ENCODE results near the gene GALNT16.
A peak's percentile ranks its signal among the peaks of the same experiment; 100 is the strongest.
"Not testable (repeated sequence)": the region's sequence is repeated elsewhere in the genome, so short reads cannot be mapped to it uniquely, and the experiment has no call there.

The GALNT16 gene

DNA sequence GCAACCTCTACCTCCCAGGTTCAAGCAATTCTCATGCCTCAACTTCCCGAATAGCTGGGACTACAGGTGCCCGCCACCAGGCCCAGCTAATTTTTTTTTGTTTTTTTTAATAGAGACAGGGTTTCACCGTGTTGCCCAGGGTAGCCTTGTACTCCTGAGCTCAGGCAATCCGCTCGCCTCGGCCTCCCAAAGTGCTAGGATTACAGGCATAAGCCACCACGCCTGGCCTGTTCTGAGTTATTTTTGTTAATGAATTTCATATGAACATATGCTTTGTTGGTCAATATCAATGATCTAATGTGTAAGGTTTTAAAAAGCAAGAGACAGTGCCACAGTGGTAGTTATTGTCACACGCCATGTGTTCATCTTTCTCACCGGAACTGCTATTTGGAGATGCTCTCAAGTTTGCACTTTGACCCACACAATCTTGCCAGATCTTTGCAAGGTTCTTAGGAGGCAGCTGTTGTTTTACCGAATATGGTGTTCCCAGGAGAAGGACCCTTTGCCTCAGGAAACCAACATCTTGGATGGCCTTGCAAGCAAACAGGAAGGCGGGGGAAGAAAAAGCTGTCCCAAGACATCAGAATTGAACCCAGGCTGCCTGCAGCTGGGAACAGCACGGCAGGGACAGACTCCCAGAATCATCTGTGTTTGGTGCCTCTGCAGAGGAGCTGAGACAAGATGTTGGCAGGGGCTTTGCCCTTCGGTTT is 30.0 kb downstream of the GALNT16 start:
- no peaks in the 10 kb centered on the region for H3K9me3 ChIP-seq (ENCODE audit: control insufficient read depth in 5 of 5, low read length in 5 of 5)
- no peak overlapping the region for H3K9ac ChIP-seq (ENCODE audit: low read length in 5 of 5)
- H3K27me3 ChIP-seq (ENCODE audit: control insufficient read depth in 5 of 5, insufficient read depth in 4 of 5, low read length in 5 of 5), result peaks cover 0 to 5% (median 2%) of the 10 kb centered on the region in 5 donors
- peaks cover 4 to 44% (median 33%) of the 10 kb centered on the region in 5 donors for H3K4me1 ChIP-seq (ENCODE audit: control insufficient read depth in 5 of 5, insufficient read depth in 5 of 5, low read length in 5 of 5)
- H3K36me3 ChIP-seq (ENCODE audit: control insufficient read depth in 5 of 5, insufficient read depth in 5 of 5, low read length in 5 of 5), result no peaks in the 10 kb centered on the region
- no peak overlapping the region for H3K4me3 ChIP-seq (ENCODE audit: low read depth in 1 of 5, low read length in 5 of 5)
- H3K27ac ChIP-seq (ENCODE audit: low read depth, low read length), result peak overlapping the region; percentile 23

DNA sequence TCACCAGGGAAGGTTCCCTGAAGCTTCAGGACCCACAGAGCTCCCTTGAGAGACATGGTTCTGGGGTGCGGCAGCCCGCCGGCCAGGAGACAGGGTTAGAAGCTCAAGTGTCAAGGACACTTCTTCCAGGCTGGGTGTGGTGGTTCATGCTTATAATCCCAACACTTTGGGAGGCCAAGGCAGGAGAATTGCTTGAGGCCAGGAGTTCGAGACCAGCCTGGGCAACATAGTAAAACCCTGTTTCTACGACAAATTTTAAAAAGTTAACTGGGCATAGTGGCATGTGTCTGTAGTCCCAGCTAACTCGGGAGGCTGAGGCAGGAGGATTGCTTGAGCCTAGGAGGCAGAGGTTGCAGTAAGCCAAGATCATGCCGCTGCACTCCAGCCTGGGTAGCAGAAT is 30.9 kb downstream of the GALNT16 start:
- H3K27me3 ChIP-seq (ENCODE audit: control insufficient read depth in 5 of 5, insufficient read depth in 4 of 5, low read length in 5 of 5); H3K9ac ChIP-seq (ENCODE audit: low read length in 5 of 5); H3K4me3 ChIP-seq (ENCODE audit: low read depth in 1 of 5, low read length in 5 of 5); H3K9me3 ChIP-seq (ENCODE audit: control insufficient read depth in 5 of 5, low read length in 5 of 5); H3K27ac ChIP-seq (ENCODE audit: low read depth, low read length); H3K36me3 ChIP-seq (ENCODE audit: control insufficient read depth in 5 of 5, insufficient read depth in 5 of 5, low read length in 5 of 5): not testable (repeated sequence)
- H3K4me1 ChIP-seq (ENCODE audit: control insufficient read depth in 5 of 5, insufficient read depth in 5 of 5, low read length in 5 of 5), result peaks cover 4 to 44% (median 33%) of the 10 kb centered on the region in 5 donors

DNA sequence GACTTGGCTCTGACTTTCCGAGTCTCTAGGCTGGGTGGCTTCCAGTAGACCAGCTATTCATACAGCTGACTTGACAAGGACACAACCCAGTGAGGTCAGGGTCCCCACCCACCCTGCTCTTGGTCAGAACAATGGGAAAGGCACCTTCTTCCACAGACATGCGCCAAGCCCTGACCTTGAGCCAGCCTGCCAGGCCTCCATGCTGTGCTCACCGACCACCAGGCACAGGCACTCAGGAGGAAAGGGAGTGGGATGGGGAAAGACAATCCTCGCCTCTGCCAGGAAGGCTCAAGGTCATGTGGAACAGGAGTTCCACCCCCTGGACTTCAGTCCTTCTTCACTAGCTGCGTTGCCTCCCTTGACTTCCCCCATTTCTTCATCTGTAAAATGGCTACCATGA is 31.4 kb downstream of the GALNT16 start:
- peaks cover 4 to 44% (median 33%) of the 10 kb centered on the region in 5 donors for H3K4me1 ChIP-seq (ENCODE audit: control insufficient read depth in 5 of 5, insufficient read depth in 5 of 5, low read length in 5 of 5)
- H3K9me3 ChIP-seq (ENCODE audit: control insufficient read depth in 5 of 5, low read length in 5 of 5), result no peaks in the 10 kb centered on the region
- no peak overlapping the region for H3K4me3 ChIP-seq (ENCODE audit: low read depth in 1 of 5, low read length in 5 of 5)
- H3K27me3 ChIP-seq (ENCODE audit: control insufficient read depth in 5 of 5, insufficient read depth in 4 of 5, low read length in 5 of 5), result peaks cover 0 to 5% (median 2%) of the 10 kb centered on the region in 5 donors
- no peaks in the 10 kb centered on the region for H3K36me3 ChIP-seq (ENCODE audit: control insufficient read depth in 5 of 5, insufficient read depth in 5 of 5, low read length in 5 of 5)
- no peak overlapping the region for H3K27ac ChIP-seq (ENCODE audit: low read depth, low read length)
- H3K9ac ChIP-seq (ENCODE audit: low read length in 5 of 5), result no peak overlapping the region

DNA sequence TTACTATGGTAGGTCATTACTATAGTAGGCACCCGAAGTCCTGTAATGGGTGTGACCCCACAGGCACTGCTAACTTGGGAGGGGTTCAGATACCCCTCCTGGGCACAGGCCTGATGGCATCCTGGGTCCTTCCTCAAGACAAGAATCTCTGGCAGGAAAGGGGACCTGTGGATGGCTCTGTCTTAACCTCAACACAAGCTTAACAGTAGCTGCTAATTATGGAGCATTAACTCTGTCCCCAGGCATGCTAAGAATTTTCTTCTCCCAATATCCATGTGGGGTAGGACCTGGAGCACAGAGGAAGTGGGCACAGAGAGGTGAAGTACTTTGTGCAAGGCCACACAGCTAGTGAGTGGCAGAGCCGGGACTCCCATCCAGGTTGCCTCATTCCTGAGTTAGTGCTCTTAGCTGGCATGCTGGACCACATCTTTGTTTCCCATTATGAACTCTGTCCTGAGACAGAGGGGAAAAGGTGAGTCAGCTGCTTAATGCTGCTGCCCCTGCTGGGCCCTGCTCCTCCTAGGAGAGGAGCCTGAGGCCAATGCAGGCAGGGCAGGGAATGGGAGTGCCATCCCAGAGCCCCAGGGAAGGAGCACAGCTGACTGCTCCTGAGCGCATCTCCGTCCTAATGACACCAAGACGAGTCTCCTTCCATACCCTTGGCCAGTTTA is 32.1 kb downstream of the GALNT16 start:
- Histone ChIP-seq H3K9ac (ENCODE audit: low read length in 5 of 5) (no peak overlapping the region), H3K27ac (ENCODE audit: low read depth, low read length) (no peak overlapping the region), H3K9me3 (ENCODE audit: control insufficient read depth in 5 of 5, low read length in 5 of 5) (no peaks in the 10 kb centered on the region), H3K4me1 (ENCODE audit: control insufficient read depth in 5 of 5, insufficient read depth in 5 of 5, low read length in 5 of 5) (peaks cover 4 to 44% (median 31%) of the 10 kb centered on the region in 5 donors), H3K4me3 (ENCODE audit: low read depth in 1 of 5, low read length in 5 of 5) (no peak overlapping the region), H3K36me3 (ENCODE audit: control insufficient read depth in 5 of 5, insufficient read depth in 5 of 5, low read length in 5 of 5) (no peaks in the 10 kb centered on the region), H3K27me3 (ENCODE audit: control insufficient read depth in 5 of 5, insufficient read depth in 4 of 5, low read length in 5 of 5) (peaks cover 0 to 5% (median 2%) of the 10 kb centered on the region in 5 donors)

DNA sequence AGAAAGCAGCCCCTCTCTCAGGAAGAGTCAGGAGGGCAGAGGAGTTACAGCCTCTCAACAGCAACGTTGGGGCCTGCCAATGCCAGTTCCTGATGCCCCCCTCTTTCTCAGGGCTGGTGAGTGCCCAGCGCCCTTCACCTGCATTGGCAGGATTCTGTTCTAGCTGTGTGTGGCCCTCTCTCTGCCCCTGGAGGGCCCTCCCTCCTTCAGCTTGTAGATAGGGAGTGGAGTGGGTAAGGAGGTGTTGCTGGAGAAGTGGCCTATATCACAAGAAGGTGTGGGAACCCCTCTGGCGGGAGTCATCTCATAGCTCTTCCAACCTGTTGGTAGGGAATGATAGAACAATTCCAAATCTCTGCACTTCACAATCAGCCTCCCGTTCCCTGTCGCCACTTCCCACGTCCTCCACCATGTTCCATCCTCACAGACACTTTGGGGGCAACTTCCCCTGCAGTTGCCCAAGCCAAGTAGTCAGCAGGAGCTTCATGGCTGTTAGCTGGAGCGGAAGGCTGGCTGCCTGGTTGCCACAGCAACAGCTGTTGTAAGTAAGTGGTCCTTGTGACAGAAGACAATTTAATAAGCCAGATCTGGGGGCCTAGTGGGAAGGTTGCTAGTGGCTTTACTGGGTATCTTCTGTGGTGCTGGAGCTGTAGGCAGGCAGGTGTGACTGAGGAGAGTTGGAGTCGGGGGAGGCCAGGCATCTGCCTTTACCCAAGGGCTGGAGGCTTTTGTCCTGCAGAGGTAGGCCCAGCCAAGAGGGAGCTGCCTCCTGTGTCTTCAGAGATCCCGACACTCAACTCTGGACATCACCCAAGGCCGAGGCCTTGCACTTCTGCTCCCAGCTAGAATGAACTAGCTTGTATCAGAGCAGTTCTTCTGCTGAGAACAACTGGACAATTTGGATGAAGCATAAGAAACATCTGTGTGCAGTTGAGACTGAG is 38.4 kb downstream of the GALNT16 start:
- Histone ChIP-seq H3K27me3 (ENCODE audit: control insufficient read depth in 5 of 5, insufficient read depth in 4 of 5, low read length in 5 of 5) (peaks cover 0 to 3% (median 0%) of the 10 kb centered on the region in 5 donors), H3K9ac (ENCODE audit: low read length in 5 of 5) (no peak overlapping the region), H3K4me1 (ENCODE audit: control insufficient read depth in 5 of 5, insufficient read depth in 5 of 5, low read length in 5 of 5) (peaks cover 3 to 11% (median 7%) of the 10 kb centered on the region in 5 donors), H3K9me3 (ENCODE audit: control insufficient read depth in 5 of 5, low read length in 5 of 5) (no peaks in the 10 kb centered on the region), H3K27ac (ENCODE audit: low read depth, low read length) (no peak overlapping the region), H3K4me3 (ENCODE audit: low read depth in 1 of 5, low read length in 5 of 5) (no peak overlapping the region), H3K36me3 (ENCODE audit: control insufficient read depth in 5 of 5, insufficient read depth in 5 of 5, low read length in 5 of 5) (no peaks in the 10 kb centered on the region)

DNA sequence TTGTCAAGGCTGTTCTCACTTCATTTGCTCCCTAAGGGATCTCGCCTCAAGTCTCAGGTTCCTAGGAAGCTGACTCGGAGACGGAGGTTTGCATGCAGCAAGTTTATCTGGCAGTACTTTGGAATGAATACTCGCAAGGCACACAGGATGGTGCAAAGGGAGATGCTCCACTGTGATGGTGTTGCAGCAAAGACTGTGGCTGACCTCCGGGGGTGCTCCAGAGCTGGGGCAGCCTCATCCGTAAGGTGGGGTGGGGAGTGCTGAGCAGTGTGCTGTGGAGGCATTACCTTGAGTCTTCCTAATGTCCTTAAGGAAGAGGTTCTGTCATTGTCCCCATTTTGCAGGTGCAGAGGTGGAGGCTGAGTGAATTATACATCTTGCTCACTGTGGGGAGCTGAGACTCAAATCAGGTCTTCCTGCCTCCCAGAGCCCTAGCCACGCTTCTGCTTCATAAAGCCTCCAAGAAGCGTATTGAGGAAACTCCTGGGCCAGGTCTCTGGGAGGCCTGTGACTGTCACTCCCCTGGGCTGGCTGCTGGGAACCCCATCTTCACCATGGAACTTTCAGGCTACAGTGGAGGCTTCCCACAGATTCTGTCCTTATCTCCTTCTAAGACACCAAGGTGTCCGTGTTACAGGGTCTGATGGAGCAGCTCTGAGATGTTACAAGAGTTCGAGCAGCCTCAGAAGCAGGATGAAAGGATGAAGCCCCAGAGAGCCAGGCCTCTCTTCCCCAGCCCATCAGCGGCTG is 39.5 kb downstream of the GALNT16 start:
- Histone ChIP-seq H3K36me3 (ENCODE audit: control insufficient read depth in 5 of 5, insufficient read depth in 5 of 5, low read length in 5 of 5) (no peaks in the 10 kb centered on the region), H3K27me3 (ENCODE audit: control insufficient read depth in 5 of 5, insufficient read depth in 4 of 5, low read length in 5 of 5) (peaks cover 0 to 3% (median 0%) of the 10 kb centered on the region in 5 donors), H3K27ac (ENCODE audit: low read depth, low read length) (no peak overlapping the region), H3K9ac (ENCODE audit: low read length in 5 of 5) (no peak overlapping the region), H3K4me1 (ENCODE audit: control insufficient read depth in 5 of 5, insufficient read depth in 5 of 5, low read length in 5 of 5) (peaks cover 3 to 13% (median 7%) of the 10 kb centered on the region in 5 donors), H3K4me3 (ENCODE audit: low read depth in 1 of 5, low read length in 5 of 5) (no peak overlapping the region), H3K9me3 (ENCODE audit: control insufficient read depth in 5 of 5, low read length in 5 of 5) (no peaks in the 10 kb centered on the region)

DNA sequence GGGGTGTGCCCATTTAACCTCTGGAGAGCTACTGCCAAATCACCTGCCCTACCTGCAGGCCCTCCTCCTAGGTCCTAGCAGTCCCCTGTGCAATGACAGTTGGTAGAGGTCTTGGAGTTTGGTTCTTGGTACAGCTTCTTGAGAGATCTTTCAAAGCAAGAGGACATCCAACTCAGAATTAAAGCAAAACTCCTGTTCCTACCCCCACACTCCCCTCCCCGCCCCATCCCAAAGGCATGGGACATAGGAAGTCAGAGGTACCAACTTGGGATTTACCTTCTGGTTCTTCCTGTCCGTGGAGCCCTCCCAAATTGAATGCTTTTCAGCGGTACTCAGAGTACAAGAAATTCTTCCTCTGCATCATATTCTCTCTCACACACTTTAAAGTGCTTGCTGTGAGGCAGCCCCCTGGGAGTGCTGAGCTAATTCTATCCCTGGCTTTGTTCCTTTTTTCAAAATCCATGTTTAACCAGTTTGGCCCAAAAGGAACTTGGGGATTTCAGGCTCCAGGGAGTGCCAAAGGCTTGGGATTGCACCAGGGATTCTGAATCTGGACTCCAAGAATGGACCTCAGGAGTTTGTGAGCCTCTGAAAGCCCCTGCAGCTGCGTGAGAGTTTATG is 40.8 kb downstream of the GALNT16 start:
- Histone ChIP-seq H3K4me1 (ENCODE audit: control insufficient read depth in 5 of 5, insufficient read depth in 5 of 5, low read length in 5 of 5) (peaks cover 3 to 13% (median 7%) of the 10 kb centered on the region in 5 donors), H3K4me3 (ENCODE audit: low read depth in 1 of 5, low read length in 5 of 5) (no peak overlapping the region), H3K9ac (ENCODE audit: low read length in 5 of 5) (no peak overlapping the region), H3K36me3 (ENCODE audit: control insufficient read depth in 5 of 5, insufficient read depth in 5 of 5, low read length in 5 of 5) (no peaks in the 10 kb centered on the region), H3K9me3 (ENCODE audit: control insufficient read depth in 5 of 5, low read length in 5 of 5) (no peaks in the 10 kb centered on the region), H3K27ac (ENCODE audit: low read depth, low read length) (no peak overlapping the region), H3K27me3 (ENCODE audit: control insufficient read depth in 5 of 5, insufficient read depth in 4 of 5, low read length in 5 of 5) (peaks cover 0 to 3% (median 0%) of the 10 kb centered on the region in 5 donors)

DNA sequence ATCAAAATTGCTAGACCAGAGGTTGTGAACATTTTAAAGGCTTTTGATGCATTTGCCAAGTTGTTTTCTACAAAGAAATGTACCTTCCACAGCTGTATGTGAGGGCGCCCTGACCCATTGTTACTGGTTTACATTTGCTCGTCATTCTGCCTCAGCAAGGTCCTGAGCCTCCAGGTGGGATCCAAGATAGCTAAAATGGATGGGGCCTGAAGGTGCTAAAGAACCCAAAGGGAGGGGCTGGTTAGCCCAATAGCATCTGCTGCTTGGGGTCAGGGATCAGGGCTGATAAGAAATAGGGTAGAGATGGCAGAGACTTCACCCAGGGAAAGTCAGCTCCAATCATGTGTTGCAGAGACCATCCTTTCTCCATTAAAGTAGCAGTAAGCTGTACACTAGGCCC is 43.1 kb downstream of the GALNT16 start:
- Histone ChIP-seq H3K36me3 (ENCODE audit: control insufficient read depth in 5 of 5, insufficient read depth in 5 of 5, low read length in 5 of 5) (no peaks in the 10 kb centered on the region), H3K27ac (ENCODE audit: low read depth, low read length) (no peak overlapping the region), H3K9me3 (ENCODE audit: control insufficient read depth in 5 of 5, low read length in 5 of 5) (no peaks in the 10 kb centered on the region), H3K27me3 (ENCODE audit: control insufficient read depth in 5 of 5, insufficient read depth in 4 of 5, low read length in 5 of 5) (peaks cover 0 to 3% (median 0%) of the 10 kb centered on the region in 5 donors), H3K9ac (ENCODE audit: low read length in 5 of 5) (no peak overlapping the region), H3K4me3 (ENCODE audit: low read depth in 1 of 5, low read length in 5 of 5) (no peak overlapping the region), H3K4me1 (ENCODE audit: control insufficient read depth in 5 of 5, insufficient read depth in 5 of 5, low read length in 5 of 5) (peaks cover 3 to 13% (median 7%) of the 10 kb centered on the region in 5 donors)

DNA sequence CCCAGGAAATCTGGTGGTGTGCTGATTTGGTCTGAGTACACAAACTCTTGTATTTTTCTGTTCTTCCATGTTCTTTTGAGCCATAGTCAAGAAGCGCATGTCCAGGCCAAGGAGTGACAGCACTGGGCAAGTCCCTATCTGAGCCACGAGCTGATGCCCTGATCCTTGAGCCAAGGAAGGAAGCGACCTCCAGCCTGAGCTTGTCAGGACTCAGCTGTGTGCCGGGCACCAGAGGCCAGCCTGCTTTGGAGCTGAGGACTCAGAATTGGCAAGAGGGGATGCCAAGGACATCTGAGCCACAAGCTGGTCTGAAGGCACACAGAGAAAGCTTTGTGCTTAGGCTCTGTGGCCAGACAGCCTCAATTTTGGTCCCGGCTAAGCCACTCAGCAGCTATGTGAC is 52.6 kb downstream of the GALNT16 start:
- Histone ChIP-seq H3K9ac (ENCODE audit: low read length in 5 of 5) (no peak overlapping the region), H3K27ac (ENCODE audit: low read depth, low read length) (no peak overlapping the region), H3K9me3 (ENCODE audit: control insufficient read depth in 5 of 5, low read length in 5 of 5) (no peaks in the 10 kb centered on the region), H3K4me3 (ENCODE audit: low read depth in 1 of 5, low read length in 5 of 5) (no peak overlapping the region), H3K36me3 (ENCODE audit: control insufficient read depth in 5 of 5, insufficient read depth in 5 of 5, low read length in 5 of 5) (no peaks in the 10 kb centered on the region), H3K27me3 (ENCODE audit: control insufficient read depth in 5 of 5, insufficient read depth in 4 of 5, low read length in 5 of 5) (peaks cover 0 to 2% (median 0%) of the 10 kb centered on the region in 5 donors), H3K4me1 (ENCODE audit: control insufficient read depth in 5 of 5, insufficient read depth in 5 of 5, low read length in 5 of 5) (peaks cover 5 to 19% (median 12%) of the 10 kb centered on the region in 5 donors)

Data from subcutaneous abdominal adipose tissue (tissue), 5 donors.